SK-N-MC (cell line): Measurements from ENCODE around the gene ANKFN1.

Experiments
- DNase-seq: peaks from one replicate; pipeline ENCODE4 v3.0.0-alpha.2; 2011; ENCODE audit warnings: low read depth, low spot score
- H3K27ac ChIP-seq: fragments of 200-600 bp; sonication (generic); 2 replicates; pipeline ENCODE4 v1.5.1; 2016; ENCODE audit warnings: mixed run types
- H3K36me3 ChIP-seq: fragments of 200-600 bp; sonication (generic); 2 replicates; pipeline ENCODE4 v1.6.1; 2017; ENCODE audit warnings: antibody characterized with exemption, low read length, mixed read lengths; ENCODE audit not compliant: insufficient read depth
- H3K4me3 ChIP-seq: fragments of 200-600 bp; sonication (generic); 2 replicates; pipeline ENCODE4 v1.5.1; 2016
- H3K9ac ChIP-seq: fragments of 200-600 bp; sonication (generic); 2 replicates; pipeline ENCODE4 v1.8.0; 2017; ENCODE audit warnings: mixed run types, mixed read lengths; ENCODE audit not compliant: insufficient read length
- H3K9me3 ChIP-seq: fragments of 200-600 bp; sonication (generic); 2 replicates; pipeline ENCODE4 v1.6.1; 2017; ENCODE audit warnings: low read depth, mild to moderate bottlenecking, antibody characterized with exemption, low read length, moderate library complexity, mixed read lengths
- EZH2 ChIP-seq: fragments of 200-600 bp; sonication (generic); IDR thresholded peaks from one replicate; pipeline ENCODE4 v1.6.1; 2017; ENCODE audit warnings: antibody characterized with exemption
- FOXP2 ChIP-seq: optimal IDR thresholded peaks from 2 replicates; pipeline ENCODE3; 2011; ENCODE audit warnings: mild to moderate bottlenecking, moderate library complexity; ENCODE audit not compliant: insufficient read depth; ENCODE audit errors: extremely low read length, control extremely low read depth
- POLR2AphosphoS5 ChIP-seq: IDR thresholded peaks from 2 replicates; pipeline ENCODE4 v1.6.1; 2012; ENCODE audit warnings: mild to moderate bottlenecking, low read depth, low read length, borderline replicate concordance

The ANKFN1 gene

GRCh38 chr17:56152874-56153602 lies at the start of gene ANKFN1:
TSS of gene ANKFN1 (plus strand) at chr17:56153475. CDS start at chr17:56212668, 59,193 bp downstream.
- no peak within 1 kb of the TSS for H3K9ac ChIP-seq
- DNase-seq, result no peak
- H3K36me3 ChIP-seq, result no peaks in the 10 kb centered on the region
- H3K4me3 ChIP-seq, result no peak within 1 kb of the TSS
- no peak within 1 kb of the TSS for H3K27ac ChIP-seq
- H3K9me3 ChIP-seq, result no peaks in the 10 kb centered on the region
- no peak for TF ChIP-seq FOXP2
- no peak for TF ChIP-seq POLR2AphosphoS5
- TF ChIP-seq EZH2, result no peak

- Histone ChIP-seq H3K9me3 (no peaks in the 10 kb centered on the region), H3K27ac (no peak overlapping the region), H3K4me3 (no peak overlapping the region), H3K36me3 (no peaks in the 10 kb centered on the region), H3K9ac (no peak overlapping the region)
- no peak for TF ChIP-seq FOXP2
- no peak for TF ChIP-seq EZH2
- TF ChIP-seq POLR2AphosphoS5, result no peak
- no peak for DNase-seq
These were observed 44.4 kb upstream of the ANKFN1 start for GRCh38 chr17:56108811-56109284.

- no peaks in the 10 kb centered on the region for H3K36me3 ChIP-seq
These were observed 43.4 kb upstream of the ANKFN1 start for GRCh38 chr17:56109836-56110235.

GRCh38 chr17:56110463-56111135 lies 42.7 kb upstream of the ANKFN1 start:
- DNase-seq, result no peak
- H3K27ac ChIP-seq, result no peak overlapping the region

More at GRCh38 chr17:56109836-56110235, 43.4 kb upstream of the ANKFN1 start:
- no peak for TF ChIP-seq FOXP2
- no peak for TF ChIP-seq POLR2AphosphoS5
- no peak for DNase-seq
- H3K9me3 ChIP-seq, result no peaks in the 10 kb centered on the region
- no peak overlapping the region for H3K9ac ChIP-seq
- H3K4me3 ChIP-seq, result no peak overlapping the region
- H3K27ac ChIP-seq, result no peak overlapping the region

GRCh38 chr17:56111706-56112485 lies 41.4 kb upstream of the ANKFN1 start:
- Histone ChIP-seq H3K9ac (no peak overlapping the region), H3K27ac (no peak overlapping the region), H3K9me3 (no peaks in the 10 kb centered on the region), H3K4me3 (no peak overlapping the region), H3K36me3 (no peaks in the 10 kb centered on the region)
- no peak for DNase-seq
- TF ChIP-seq POLR2AphosphoS5, result no peak
- no peak for TF ChIP-seq EZH2
- no peak for TF ChIP-seq FOXP2

More at GRCh38 chr17:56110463-56111135, 42.7 kb upstream of the ANKFN1 start:
- no peak for TF ChIP-seq POLR2AphosphoS5
- no peak for TF ChIP-seq FOXP2
- no peak for TF ChIP-seq EZH2
- no peaks in the 10 kb centered on the region for H3K9me3 ChIP-seq
- H3K4me3 ChIP-seq, result no peak overlapping the region
- H3K36me3 ChIP-seq, result no peaks in the 10 kb centered on the region
- H3K9ac ChIP-seq, result no peak overlapping the region

- H3K27ac ChIP-seq, result no peak overlapping the region
- no peak overlapping the region for H3K9ac ChIP-seq
- TF ChIP-seq POLR2AphosphoS5 (no peak), FOXP2 (no peak), EZH2 (no peak)
- no peaks in the 10 kb centered on the region for H3K9me3 ChIP-seq
- no peak overlapping the region for H3K4me3 ChIP-seq
- no peak for DNase-seq
- H3K36me3 ChIP-seq, result no peaks in the 10 kb centered on the region
These were observed 39.8 kb upstream of the ANKFN1 start for GRCh38 chr17:56113486-56113885.

GRCh38 chr17:56114469-56114868 lies 38.8 kb upstream of the ANKFN1 start:
- Histone ChIP-seq H3K4me3 (no peak overlapping the region), H3K36me3 (no peaks in the 10 kb centered on the region), H3K9ac (no peak overlapping the region), H3K9me3 (no peaks in the 10 kb centered on the region), H3K27ac (no peak overlapping the region)
- DNase-seq, result no peak
- TF ChIP-seq EZH2 (no peak), FOXP2 (no peak), POLR2AphosphoS5 (no peak)

- no peak for DNase-seq
- Histone ChIP-seq H3K9me3 (no peaks in the 10 kb centered on the region), H3K27ac (no peak overlapping the region), H3K36me3 (no peaks in the 10 kb centered on the region), H3K4me3 (no peak overlapping the region), H3K9ac (no peak overlapping the region)
- TF ChIP-seq POLR2AphosphoS5 (no peak), EZH2 (no peak), FOXP2 (no peak)
These were observed 34.1 kb upstream of the ANKFN1 start for GRCh38 chr17:56119191-56119590.
